ENCODE measurements around the gene NINJ1. TPM values are rescaled to one million over a fixed set of nuclear protein-coding genes. Genes with fewer than 3 reads are reported as not detected.
A peak's percentile ranks its signal among the peaks of the same experiment; 100 is the strongest.

Gene NINJ1
- total RNA-seq, 4 donors from 2014 or later, result 29.5 to 67.7 (median 38.5) TPM

DNA sequence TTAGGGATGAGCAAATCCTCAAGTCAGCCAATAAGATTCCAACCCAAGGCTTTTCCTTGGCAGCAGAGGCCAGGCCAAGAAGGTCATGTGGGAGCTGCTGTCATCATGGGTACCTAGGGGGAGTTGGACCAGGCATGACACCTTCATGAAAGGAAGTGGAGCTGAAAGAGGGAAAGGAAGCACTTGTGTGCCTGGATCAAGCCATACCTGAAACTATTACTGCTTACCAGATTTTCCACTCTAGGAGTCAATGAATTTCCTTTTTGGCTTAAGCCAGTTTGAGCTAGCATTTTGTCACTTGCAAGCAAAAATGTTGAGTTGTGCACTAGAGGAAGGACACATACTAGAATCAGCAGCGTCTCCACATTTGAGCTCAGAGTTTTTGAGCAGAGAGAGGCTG lies 35.4 kb upstream of the NINJ1 start:
- H3K36me3 ChIP-seq, result no peaks in the 10 kb centered on the region
- no peaks in the 10 kb centered on the region for H3K9me3 ChIP-seq
- in situ Hi-C loops (cut with MboI; ENCODE audit: low pct_ligation_motif_present in 1 of 4, low pct_unique_long_range_greater_than_20kb in 1 of 4, low sequenced_read_pairs in 3 of 4), result loop anchor here (10.0 to 25.0 kb wide), 5 partner anchors 135 to 793 kb away; partner anchors contain the start of gene BARX1 (in 1 of the 4)
- H3K27ac ChIP-seq, result no peak overlapping the region
- intact Hi-C loops (cut with DNase I; ENCODE audit: low total_unique reads), result no loop called here
- TF ChIP-seq EP300 (IDR thresholded peaks at IDR 0.05; ENCODE audit: low read depth) (no peak), POLR2A (IDR thresholded peaks at IDR 0.05) (no peak), POLR2AphosphoS5 (IDR thresholded peaks at IDR 0.05) (no peak)
- TF ChIP-seq, protein P1, sequence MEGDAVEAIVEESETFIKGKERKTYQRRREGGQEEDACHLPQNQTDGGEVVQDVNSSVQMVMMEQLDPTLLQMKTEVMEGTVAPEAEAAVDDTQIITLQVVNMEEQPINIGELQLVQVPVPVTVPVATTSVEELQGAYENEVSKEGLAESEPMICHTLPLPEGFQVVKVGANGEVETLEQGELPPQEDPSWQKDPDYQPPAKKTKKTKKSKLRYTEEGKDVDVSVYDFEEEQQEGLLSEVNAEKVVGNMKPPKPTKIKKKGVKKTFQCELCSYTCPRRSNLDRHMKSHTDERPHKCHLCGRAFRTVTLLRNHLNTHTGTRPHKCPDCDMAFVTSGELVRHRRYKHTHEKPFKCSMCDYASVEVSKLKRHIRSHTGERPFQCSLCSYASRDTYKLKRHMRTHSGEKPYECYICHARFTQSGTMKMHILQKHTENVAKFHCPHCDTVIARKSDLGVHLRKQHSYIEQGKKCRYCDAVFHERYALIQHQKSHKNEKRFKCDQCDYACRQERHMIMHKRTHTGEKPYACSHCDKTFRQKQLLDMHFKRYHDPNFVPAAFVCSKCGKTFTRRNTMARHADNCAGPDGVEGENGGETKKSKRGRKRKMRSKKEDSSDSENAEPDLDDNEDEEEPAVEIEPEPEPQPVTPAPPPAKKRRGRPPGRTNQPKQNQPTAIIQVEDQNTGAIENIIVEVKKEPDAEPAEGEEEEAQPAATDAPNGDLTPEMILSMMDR (IDR thresholded peaks at IDR 0.05), result no peak
- 88% methylated on average over 1 of the region's 1 CpG; no CpG with 5 or more reads in 1 of the 2 donors for WGBS, 2 donors (ENCODE audit: low coverage in 1 of 2)
- H3K4me3 ChIP-seq, result no peak overlapping the region
- DNase-seq, result no peak
- no peaks in the 10 kb centered on the region for H3K27me3 ChIP-seq
- peaks cover 0 to 13% (median 0%) of the 10 kb centered on the region in 4 donors for H3K4me1 ChIP-seq

DNA sequence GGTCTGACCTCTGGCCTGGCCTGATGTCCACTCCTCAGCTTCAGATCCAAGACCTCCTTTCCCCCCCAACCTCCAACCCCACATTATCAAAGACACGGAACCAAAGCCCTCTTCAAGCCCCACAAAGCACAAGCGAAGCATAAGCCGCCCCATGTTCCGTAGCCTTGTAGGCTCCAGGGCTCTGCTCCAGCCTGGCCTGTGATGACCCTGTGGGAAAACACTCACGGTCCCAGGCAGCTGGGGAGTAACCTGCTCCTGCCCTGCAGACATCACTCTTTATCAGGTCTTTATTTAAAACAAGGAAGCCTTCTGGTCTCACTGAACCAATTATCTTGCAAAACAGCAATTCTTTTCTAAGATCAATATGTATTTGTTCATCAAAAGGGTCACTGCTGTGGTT lies 34.5 kb upstream of the NINJ1 start:
- intact Hi-C loops (cut with DNase I; ENCODE audit: low total_unique reads), result no loop called here
- WGBS, 2 donors (ENCODE audit: low coverage in 1 of 2), result 92% methylated on average over 5 of the region's 5 CpGs; no CpG with 5 or more reads in 1 of the 2 donors
- Histone ChIP-seq H3K9me3 (no peaks in the 10 kb centered on the region), H3K36me3 (no peaks in the 10 kb centered on the region), H3K27me3 (no peaks in the 10 kb centered on the region), H3K4me1 (peaks cover 0 to 13% (median 0%) of the 10 kb centered on the region in 4 donors), H3K27ac (no peak overlapping the region), H3K4me3 (no peak overlapping the region)
- DNase-seq, result no peak
- TF ChIP-seq POLR2A (IDR thresholded peaks at IDR 0.05), result no peak
- no peak for TF ChIP-seq EP300 (IDR thresholded peaks at IDR 0.05; ENCODE audit: low read depth)
- TF ChIP-seq, protein P1 (IDR thresholded peaks at IDR 0.05), result no peak
- TF ChIP-seq POLR2AphosphoS5 (IDR thresholded peaks at IDR 0.05), result no peak
- in situ Hi-C loops (cut with MboI; ENCODE audit: low pct_ligation_motif_present in 1 of 4, low pct_unique_long_range_greater_than_20kb in 1 of 4, low sequenced_read_pairs in 3 of 4), result loop anchor here (10.0 to 25.0 kb wide), 5 partner anchors 136 to 794 kb away; partner anchors contain the start of gene BARX1 (in 1 of the 4)

DNA sequence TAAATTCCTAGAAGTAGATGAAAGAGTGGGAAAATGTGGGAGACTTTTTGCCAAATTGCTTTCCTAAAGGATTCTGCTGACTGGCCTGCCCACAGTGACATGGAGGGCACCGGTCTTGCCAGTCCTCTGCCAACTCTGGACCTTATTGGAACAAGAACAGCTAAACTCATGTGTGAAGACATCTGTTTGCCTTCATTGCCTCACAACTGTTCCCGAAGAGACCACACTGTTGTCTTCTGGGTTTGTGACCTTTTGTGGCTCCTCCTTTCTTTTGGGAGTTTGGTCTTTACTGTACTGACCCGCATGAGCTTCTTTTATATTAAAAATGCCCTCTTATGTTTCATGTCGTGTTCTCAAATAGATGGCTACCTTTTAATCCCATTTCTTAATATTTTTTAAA lies 33.8 kb upstream of the NINJ1 start:
- H3K4me1 ChIP-seq, result peaks cover 0 to 13% (median 0%) of the 10 kb centered on the region in 4 donors
- TF ChIP-seq, protein P1 (IDR thresholded peaks at IDR 0.05), result no peak
- TF ChIP-seq POLR2AphosphoS5 (IDR thresholded peaks at IDR 0.05), result no peak
- no peak for TF ChIP-seq POLR2A (IDR thresholded peaks at IDR 0.05)
- no peak for TF ChIP-seq EP300 (IDR thresholded peaks at IDR 0.05; ENCODE audit: low read depth)
- no peak for DNase-seq
- H3K4me3 ChIP-seq, result no peak overlapping the region
- in situ Hi-C loops (cut with MboI; ENCODE audit: low pct_ligation_motif_present in 1 of 4, low pct_unique_long_range_greater_than_20kb in 1 of 4, low sequenced_read_pairs in 3 of 4) (loop anchor here (10.0 to 25.0 kb wide), 5 partner anchors 137 to 794 kb away; partner anchors contain the start of gene BARX1 (in 1 of the 4)), intact Hi-C loops (cut with DNase I; ENCODE audit: low total_unique reads) (no loop called here)
- H3K9me3 ChIP-seq, result no peaks in the 10 kb centered on the region
- H3K27ac ChIP-seq, result no peak overlapping the region
- H3K36me3 ChIP-seq, result no peaks in the 10 kb centered on the region
- H3K27me3 ChIP-seq, result no peaks in the 10 kb centered on the region
- WGBS, 2 donors (ENCODE audit: low coverage in 1 of 2), result 75 to 86% methylated on average over 3 to 4 of the region's 4 CpGs

- TF ChIP-seq, protein P1 (IDR thresholded peaks at IDR 0.05), result no peak
- TF ChIP-seq EP300 (IDR thresholded peaks at IDR 0.05; ENCODE audit: low read depth) (no peak), POLR2AphosphoS5 (IDR thresholded peaks at IDR 0.05) (no peak), POLR2A (IDR thresholded peaks at IDR 0.05) (no peak)
- in situ Hi-C loops (cut with MboI; ENCODE audit: low pct_ligation_motif_present in 1 of 4, low pct_unique_long_range_greater_than_20kb in 1 of 4, low sequenced_read_pairs in 3 of 4) (loop anchor here (10.0 to 25.0 kb wide), 5 partner anchors 138 to 795 kb away; partner anchors contain the start of gene BARX1 (in 1 of the 4)), intact Hi-C loops (cut with DNase I; ENCODE audit: low total_unique reads) (no loop called here)
- Histone ChIP-seq H3K4me3 (no peak overlapping the region), H3K36me3 (no peaks in the 10 kb centered on the region), H3K27me3 (no peaks in the 10 kb centered on the region), H3K27ac (peak overlapping the region in 1 of 4 donors; percentile 11), H3K9me3 (no peaks in the 10 kb centered on the region), H3K4me1 (peaks cover 0 to 13% (median 0%) of the 10 kb centered on the region in 4 donors)
- WGBS, 2 donors (ENCODE audit: low coverage in 1 of 2), result 90% methylated on average over 6 of the region's 6 CpGs; no CpG with 5 or more reads in 1 of the 2 donors
- no peak for DNase-seq
These were observed 33.1 kb upstream of the NINJ1 start for GRCh38 chr9:93167185-93167584.
